Parathyroid adenoma (tissue), 2 donors: ENCODE results near the gene FAM20C.

Source experiments
- H2AFZ ChIP-seq: fragments of 300-600 bp; sonication (generic); one replicate; pipeline ENCODE4 v1.7.0; 2017; ENCODE audit warnings: antibody characterized with exemption, mild to moderate bottlenecking
- H3K27ac ChIP-seq: fragments of 300-600 bp; sonication (generic); one replicate; pipeline ENCODE4 v1.7.0; 2017
- H3K27me3 ChIP-seq: fragments of 300-600 bp; sonication (generic); one replicate; pipeline ENCODE4 v1.7.0; 2017; ENCODE audit warnings: low read length; ENCODE audit not compliant: control insufficient read depth, insufficient read depth
- H3K36me3 ChIP-seq: fragments of 300-600 bp; sonication (generic); one replicate; pipeline ENCODE4 v1.7.0; 2017; ENCODE audit warnings: low read length; ENCODE audit not compliant: control insufficient read depth, insufficient read depth
- H3K4me1 ChIP-seq: fragments of 300-600 bp; sonication (generic); one replicate; pipeline ENCODE4 v1.7.0; 2017; ENCODE audit warnings: control low read depth
- H3K4me2 ChIP-seq: fragments of 300-600 bp; sonication (generic); one replicate; pipeline ENCODE4 v1.7.0; 2017; ENCODE audit warnings: low read length
- H3K4me3 ChIP-seq: fragments of 300-600 bp; sonication (generic); one replicate; pipeline ENCODE4 v1.7.0; 2017; ENCODE audit warnings: low read depth, low read length
- H3K79me2 ChIP-seq: fragments of 300-600 bp; sonication (generic); one replicate; pipeline ENCODE4 v1.7.0; 2017; ENCODE audit warnings: control low read depth
- H3K9ac ChIP-seq: fragments of 300-600 bp; sonication (generic); one replicate; pipeline ENCODE4 v1.7.0; 2017; ENCODE audit warnings: mild to moderate bottlenecking
- H3K9me3 ChIP-seq: fragments of 300-600 bp; sonication (generic); one replicate; pipeline ENCODE4 v1.7.0; 2017; ENCODE audit warnings: low read length; ENCODE audit not compliant: control insufficient read depth
- CTCF ChIP-seq: fragments of 300-600 bp; sonication (generic); IDR thresholded peaks from one replicate; pipeline ENCODE4 v1.7.0; 2017; ENCODE audit warnings: antibody characterized with exemption, mild to moderate bottlenecking
- donor health status: primary hyperparathyroidism.

The FAM20C gene

GRCh38 chr7:157771-158625, 34.4 kb upstream of the FAM20C start:
- no peak overlapping the region for H3K4me3 ChIP-seq
- TF ChIP-seq CTCF = no peak
- H3K9ac ChIP-seq = no peak overlapping the region
- H2AFZ ChIP-seq = no peak overlapping the region
- no peak overlapping the region for H3K4me2 ChIP-seq
- H3K4me1 ChIP-seq = no peaks in the 10 kb centered on the region
- H3K9me3 ChIP-seq = no peaks in the 10 kb centered on the region
- no peaks in the 10 kb centered on the region for H3K27me3 ChIP-seq
- H3K27ac ChIP-seq = no peak overlapping the region
- H3K36me3 ChIP-seq = no peaks in the 10 kb centered on the region
- no peaks in the 10 kb centered on the region for H3K79me2 ChIP-seq

- no peak overlapping the region for H3K27ac ChIP-seq
- H3K9me3 ChIP-seq = no peaks in the 10 kb centered on the region
- H3K9ac ChIP-seq = no peak overlapping the region
- TF ChIP-seq CTCF = no peak
- no peaks in the 10 kb centered on the region for H3K27me3 ChIP-seq
- H3K79me2 ChIP-seq = no peaks in the 10 kb centered on the region
- no peak overlapping the region for H2AFZ ChIP-seq
- H3K4me3 ChIP-seq = no peak overlapping the region
- H3K4me1 ChIP-seq = no peaks in the 10 kb centered on the region
- H3K36me3 ChIP-seq = no peaks in the 10 kb centered on the region
- no peak overlapping the region for H3K4me2 ChIP-seq
Observed at GRCh38 chr7:158771-159170, 33.6 kb upstream of the FAM20C start.

- Histone ChIP-seq H3K9ac (no peak overlapping the region), H3K4me1 (no peaks in the 10 kb centered on the region), H3K4me2 (no peak overlapping the region), H3K27me3 (no peaks in the 10 kb centered on the region), H3K79me2 (no peaks in the 10 kb centered on the region), H2AFZ (no peak overlapping the region), H3K4me3 (no peak overlapping the region), H3K9me3 (no peaks in the 10 kb centered on the region), H3K27ac (no peak overlapping the region), H3K36me3 (no peaks in the 10 kb centered on the region)
- no peak for TF ChIP-seq CTCF
Observed at GRCh38 chr7:159370-160270, 32.8 kb upstream of the FAM20C start.

- no peaks in the 10 kb centered on the region for H3K9me3 ChIP-seq
- no peaks in the 10 kb centered on the region for H3K4me1 ChIP-seq
- no peak overlapping the region for H3K9ac ChIP-seq
- no peaks in the 10 kb centered on the region for H3K79me2 ChIP-seq
- no peak overlapping the region for H2AFZ ChIP-seq
- H3K36me3 ChIP-seq = no peaks in the 10 kb centered on the region
- H3K27ac ChIP-seq = no peak overlapping the region
- no peak overlapping the region for H3K4me2 ChIP-seq
- H3K4me3 ChIP-seq = no peak overlapping the region
- TF ChIP-seq CTCF = no peak
- H3K27me3 ChIP-seq = no peaks in the 10 kb centered on the region
Observed at GRCh38 chr7:160958-161725, 31.2 kb upstream of the FAM20C start.
